ENCODE data around the gene HNRNPA3.
A peak's percentile ranks its signal among the peaks of the same experiment; 100 is the strongest.

HNRNPA3 gene

DNA sequence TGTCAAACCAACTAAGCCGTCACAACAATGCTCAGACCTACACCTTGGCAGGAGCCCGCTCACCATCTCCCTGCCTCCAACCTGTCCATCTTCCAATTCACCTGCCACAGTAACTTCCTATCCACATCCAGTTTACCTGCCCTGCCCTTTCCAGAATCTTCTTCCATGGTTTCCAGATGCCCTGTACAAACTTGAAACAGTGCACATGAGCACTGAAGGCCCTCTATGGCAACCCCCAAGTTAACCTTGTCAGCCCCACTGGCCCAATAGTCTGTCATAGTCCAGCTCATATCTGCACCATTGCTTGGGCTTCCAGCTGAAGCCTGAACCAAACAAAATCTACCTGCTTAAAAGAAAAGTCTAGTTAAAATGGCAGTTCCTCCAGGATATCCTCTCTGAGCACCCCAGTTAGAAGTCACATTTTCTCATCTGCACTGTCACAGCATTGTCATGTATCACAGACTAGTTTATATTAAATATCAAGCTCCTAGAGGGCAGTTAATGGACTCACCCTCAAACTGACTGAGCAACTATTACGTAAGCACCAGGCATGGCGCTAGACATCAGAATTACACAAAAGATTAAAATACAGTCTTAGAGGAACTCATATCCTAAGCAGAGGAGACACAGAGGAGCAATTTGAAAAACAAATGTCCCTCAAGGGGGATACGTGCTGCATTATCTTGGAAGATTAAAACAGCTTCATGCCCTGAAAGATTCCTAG, 40.4 kb downstream of the HNRNPA3 start:
- Histone ChIP-seq H3K27me3 (ENCODE audit: control insufficient read depth in 2 of 2, insufficient read depth in 2 of 2, low read length in 2 of 2) (no peaks in the 10 kb centered on the region), H3K9ac (ENCODE audit: low read depth in 1 of 2, low read length in 2 of 2) (no peak overlapping the region), H3K27ac (ENCODE audit: low read depth in 2 of 2, low read length in 2 of 2) (peak overlapping the region; percentile 42 to 49), H3K9me3 (ENCODE audit: control insufficient read depth in 2 of 2, low read length in 2 of 2) (no peaks in the 10 kb centered on the region), H3K4me3 (ENCODE audit: low read length in 2 of 2) (no peak overlapping the region), H3K4me1 (ENCODE audit: control insufficient read depth in 2 of 2, insufficient read depth in 2 of 2, low read length in 2 of 2) (peaks cover 47 to 58% of the 10 kb centered on the region in 2 donors), H3K36me3 (ENCODE audit: control insufficient read depth in 2 of 2, insufficient read depth in 2 of 2, low read length in 2 of 2) (no peaks in the 10 kb centered on the region)

DNA sequence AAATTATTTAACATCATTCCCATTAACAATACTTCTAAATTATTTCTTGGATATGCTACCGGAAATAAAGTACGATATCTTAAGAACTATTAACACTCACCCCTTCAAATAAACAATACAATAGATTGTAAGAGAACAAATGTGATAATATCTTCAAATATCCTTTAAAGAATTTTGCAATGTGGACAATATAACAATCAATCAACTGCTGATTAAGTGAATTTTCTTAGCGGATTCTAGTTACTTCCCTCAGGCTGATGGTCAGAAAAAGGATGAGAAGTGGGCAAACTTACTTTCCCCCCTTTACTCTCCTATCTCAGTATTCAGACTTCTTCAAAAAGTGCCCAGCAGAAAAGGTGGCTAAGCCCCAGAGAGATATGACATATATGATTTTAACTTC, 41.1 kb downstream of the HNRNPA3 start:
- no peaks in the 10 kb centered on the region for H3K27me3 ChIP-seq (ENCODE audit: control insufficient read depth in 2 of 2, insufficient read depth in 2 of 2, low read length in 2 of 2)
- H3K9me3 ChIP-seq (ENCODE audit: control insufficient read depth in 2 of 2, low read length in 2 of 2) = no peaks in the 10 kb centered on the region
- H3K4me1 ChIP-seq (ENCODE audit: control insufficient read depth in 2 of 2, insufficient read depth in 2 of 2, low read length in 2 of 2) = peaks cover 46 to 58% of the 10 kb centered on the region in 2 donors
- H3K27ac ChIP-seq (ENCODE audit: low read depth in 2 of 2, low read length in 2 of 2) = no peak overlapping the region
- no peak overlapping the region for H3K9ac ChIP-seq (ENCODE audit: low read depth in 1 of 2, low read length in 2 of 2)
- no peak overlapping the region for H3K4me3 ChIP-seq (ENCODE audit: low read length in 2 of 2)
- peaks cover 0 to 1% of the 10 kb centered on the region in 2 donors for H3K36me3 ChIP-seq (ENCODE audit: control insufficient read depth in 2 of 2, insufficient read depth in 2 of 2, low read length in 2 of 2)

DNA sequence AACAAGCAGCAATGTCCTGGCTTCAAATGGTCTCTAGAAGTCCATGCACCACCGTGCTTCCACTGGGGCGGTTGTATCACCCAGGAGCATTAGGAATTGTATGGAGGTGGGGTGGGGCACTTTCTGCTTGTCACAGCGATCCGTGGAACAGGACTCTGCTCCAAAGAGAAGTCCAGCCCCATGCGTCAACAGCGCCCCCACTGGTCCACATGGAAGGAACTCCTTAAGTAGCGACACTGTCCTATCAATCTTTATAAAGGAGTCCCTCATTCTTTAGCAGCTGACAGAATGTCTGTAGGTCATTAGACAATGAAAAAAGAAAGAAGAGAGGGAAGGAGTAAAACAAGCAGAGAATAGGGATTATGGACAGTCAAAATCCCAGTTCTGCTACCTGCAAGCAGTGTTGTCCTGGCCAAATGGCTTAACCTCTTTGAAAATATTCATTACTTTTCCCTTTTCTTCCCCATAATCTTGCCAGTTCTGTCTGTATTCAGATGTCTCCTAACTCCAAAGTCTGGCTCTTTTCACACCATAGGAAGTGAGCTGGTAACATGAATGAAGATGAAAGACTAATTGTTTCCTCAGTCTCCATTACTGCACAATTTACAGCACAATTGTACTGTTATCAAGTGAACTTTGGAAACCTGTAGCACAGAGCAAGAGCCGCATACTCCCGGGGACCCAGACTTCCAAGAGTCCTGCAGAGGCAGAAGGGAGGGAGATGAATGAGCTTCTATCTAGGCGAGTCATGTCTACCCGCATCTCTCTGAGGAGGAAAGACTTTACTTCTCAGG, 42.0 kb downstream of the HNRNPA3 start:
- peak overlapping the region; percentile 18 to 46 for H3K27ac ChIP-seq (ENCODE audit: low read depth in 2 of 2, low read length in 2 of 2)
- H3K36me3 ChIP-seq (ENCODE audit: control insufficient read depth in 2 of 2, insufficient read depth in 2 of 2, low read length in 2 of 2) = peaks cover 0 to 2% of the 10 kb centered on the region in 2 donors
- no peaks in the 10 kb centered on the region for H3K27me3 ChIP-seq (ENCODE audit: control insufficient read depth in 2 of 2, insufficient read depth in 2 of 2, low read length in 2 of 2)
- no peak overlapping the region for H3K9ac ChIP-seq (ENCODE audit: low read depth in 1 of 2, low read length in 2 of 2)
- peak overlapping the region in 1 of 2 donors; percentile 16 for H3K4me3 ChIP-seq (ENCODE audit: low read length in 2 of 2)
- no peaks in the 10 kb centered on the region for H3K9me3 ChIP-seq (ENCODE audit: control insufficient read depth in 2 of 2, low read length in 2 of 2)
- peaks cover 48 to 58% of the 10 kb centered on the region in 2 donors for H3K4me1 ChIP-seq (ENCODE audit: control insufficient read depth in 2 of 2, insufficient read depth in 2 of 2, low read length in 2 of 2)

DNA sequence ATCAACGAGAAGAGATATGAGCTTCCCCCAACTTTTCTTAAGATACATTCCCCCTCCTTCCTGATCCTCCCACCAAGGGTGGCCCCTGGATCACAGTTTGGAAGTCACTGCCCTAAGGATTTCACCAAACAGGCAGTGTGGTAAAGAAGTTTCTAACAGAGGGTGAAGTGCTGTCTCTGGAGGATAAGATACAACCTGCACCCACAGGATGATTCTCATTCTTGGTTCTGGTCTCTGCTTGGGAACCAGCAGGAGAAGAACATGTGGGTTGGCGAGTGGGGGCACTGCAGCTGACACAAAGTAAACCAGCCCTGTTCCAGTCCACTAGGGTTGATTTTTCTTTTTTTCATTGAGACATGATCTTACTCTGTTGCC, 42.6 kb downstream of the HNRNPA3 start:
- H3K4me1 ChIP-seq (ENCODE audit: control insufficient read depth in 2 of 2, insufficient read depth in 2 of 2, low read length in 2 of 2) = peaks cover 48 to 58% of the 10 kb centered on the region in 2 donors
- peak overlapping the region; percentile 18 to 46 for H3K27ac ChIP-seq (ENCODE audit: low read depth in 2 of 2, low read length in 2 of 2)
- no peaks in the 10 kb centered on the region for H3K27me3 ChIP-seq (ENCODE audit: control insufficient read depth in 2 of 2, insufficient read depth in 2 of 2, low read length in 2 of 2)
- no peak overlapping the region for H3K4me3 ChIP-seq (ENCODE audit: low read length in 2 of 2)
- H3K9me3 ChIP-seq (ENCODE audit: control insufficient read depth in 2 of 2, low read length in 2 of 2) = no peaks in the 10 kb centered on the region
- peaks cover 0 to 2% of the 10 kb centered on the region in 2 donors for H3K36me3 ChIP-seq (ENCODE audit: control insufficient read depth in 2 of 2, insufficient read depth in 2 of 2, low read length in 2 of 2)
- H3K9ac ChIP-seq (ENCODE audit: low read depth in 1 of 2, low read length in 2 of 2) = no peak overlapping the region

DNA sequence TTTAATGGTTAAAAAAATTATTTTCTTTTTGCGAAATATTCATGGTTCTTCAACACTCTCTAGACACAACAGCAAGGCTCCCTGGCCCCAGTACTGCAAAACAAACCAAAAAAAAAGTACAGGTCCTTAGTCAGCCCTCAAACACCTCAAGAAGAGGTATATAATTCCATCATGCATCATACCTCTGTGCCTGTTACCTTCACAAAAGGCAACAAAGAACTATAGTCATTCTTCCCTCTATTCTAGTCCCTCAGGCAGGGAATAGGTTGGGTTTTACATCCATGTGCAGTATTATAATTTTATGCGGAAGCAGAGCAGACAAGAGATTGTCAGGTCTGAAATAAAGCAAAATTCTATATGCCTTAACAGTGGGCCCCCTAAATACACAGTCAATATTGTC, 43.4 kb downstream of the HNRNPA3 start:
- no peak overlapping the region for H3K9ac ChIP-seq (ENCODE audit: low read depth in 1 of 2, low read length in 2 of 2)

DNA sequence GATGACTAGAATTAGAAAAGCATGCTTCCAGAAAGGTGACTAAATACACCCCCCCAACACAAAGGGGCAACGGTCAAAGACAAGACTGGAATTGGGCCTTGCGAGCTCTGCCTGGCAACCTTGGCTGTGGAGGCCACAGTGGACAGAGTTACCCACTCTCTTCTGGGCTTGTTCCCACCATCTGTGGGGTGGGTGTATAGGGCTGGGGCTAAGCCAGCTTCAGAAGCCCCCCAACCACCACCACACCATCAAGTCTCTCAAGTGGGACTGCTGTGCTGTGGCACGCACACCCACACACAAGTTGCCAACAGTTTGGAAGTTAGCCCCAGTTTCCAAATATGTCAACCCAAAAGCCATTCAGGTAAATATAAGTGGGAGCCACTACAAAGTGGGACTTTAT, 44.1 kb downstream of the HNRNPA3 start:
- Histone ChIP-seq H3K4me1 (ENCODE audit: control insufficient read depth in 2 of 2, insufficient read depth in 2 of 2, low read length in 2 of 2) (peaks cover 54 to 57% of the 10 kb centered on the region in 2 donors), H3K27me3 (ENCODE audit: control insufficient read depth in 2 of 2, insufficient read depth in 2 of 2, low read length in 2 of 2) (no peaks in the 10 kb centered on the region), H3K9me3 (ENCODE audit: control insufficient read depth in 2 of 2, low read length in 2 of 2) (no peaks in the 10 kb centered on the region), H3K4me3 (ENCODE audit: low read length in 2 of 2) (no peak overlapping the region), H3K36me3 (ENCODE audit: control insufficient read depth in 2 of 2, insufficient read depth in 2 of 2, low read length in 2 of 2) (peaks cover 0 to 2% of the 10 kb centered on the region in 2 donors), H3K9ac (ENCODE audit: low read depth in 1 of 2, low read length in 2 of 2) (no peak overlapping the region), H3K27ac (ENCODE audit: low read depth in 2 of 2, low read length in 2 of 2) (no peak overlapping the region)

More for the DNA sequence above, 43.4 kb downstream of the HNRNPA3 start:
- H3K36me3 ChIP-seq (ENCODE audit: control insufficient read depth in 2 of 2, insufficient read depth in 2 of 2, low read length in 2 of 2) = peaks cover 0 to 2% of the 10 kb centered on the region in 2 donors
- no peaks in the 10 kb centered on the region for H3K27me3 ChIP-seq (ENCODE audit: control insufficient read depth in 2 of 2, insufficient read depth in 2 of 2, low read length in 2 of 2)
- peak overlapping the region in 1 of 2 donors; percentile 7 for H3K4me3 ChIP-seq (ENCODE audit: low read length in 2 of 2)
- H3K9me3 ChIP-seq (ENCODE audit: control insufficient read depth in 2 of 2, low read length in 2 of 2) = no peaks in the 10 kb centered on the region
- no peak overlapping the region for H3K27ac ChIP-seq (ENCODE audit: low read depth in 2 of 2, low read length in 2 of 2)
- peaks cover 53 to 57% of the 10 kb centered on the region in 2 donors for H3K4me1 ChIP-seq (ENCODE audit: control insufficient read depth in 2 of 2, insufficient read depth in 2 of 2, low read length in 2 of 2)

DNA sequence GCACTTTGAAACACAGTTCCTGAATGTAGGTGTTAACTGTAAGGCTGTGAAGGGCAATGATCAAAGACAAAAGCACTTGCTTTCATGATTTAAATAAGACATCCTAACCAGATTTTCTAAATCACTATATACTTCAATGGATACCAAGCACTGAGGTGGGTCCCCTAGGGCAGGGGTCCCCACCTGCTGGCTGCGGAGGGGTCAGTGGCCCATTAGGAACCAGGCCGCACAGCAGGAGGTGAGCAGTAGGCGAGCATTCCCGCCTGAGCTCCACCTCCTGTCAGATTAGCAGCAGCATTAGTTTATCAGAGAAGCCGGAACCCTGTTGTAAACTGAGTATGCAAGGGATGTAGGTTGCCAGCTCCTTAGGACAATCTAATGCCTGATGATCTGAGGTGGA, 44.9 kb downstream of the HNRNPA3 start:
- Histone ChIP-seq H3K36me3 (ENCODE audit: control insufficient read depth in 2 of 2, insufficient read depth in 2 of 2, low read length in 2 of 2) (peaks cover 0 to 2% of the 10 kb centered on the region in 2 donors), H3K9ac (ENCODE audit: low read depth in 1 of 2, low read length in 2 of 2) (peak overlapping the region in 1 of 2 donors; percentile 9), H3K9me3 (ENCODE audit: control insufficient read depth in 2 of 2, low read length in 2 of 2) (no peaks in the 10 kb centered on the region), H3K4me1 (ENCODE audit: control insufficient read depth in 2 of 2, insufficient read depth in 2 of 2, low read length in 2 of 2) (peaks cover 54 to 58% of the 10 kb centered on the region in 2 donors), H3K27me3 (ENCODE audit: control insufficient read depth in 2 of 2, insufficient read depth in 2 of 2, low read length in 2 of 2) (no peaks in the 10 kb centered on the region), H3K4me3 (ENCODE audit: low read length in 2 of 2) (no peak overlapping the region), H3K27ac (ENCODE audit: low read depth in 2 of 2, low read length in 2 of 2) (no peak overlapping the region)

DNA sequence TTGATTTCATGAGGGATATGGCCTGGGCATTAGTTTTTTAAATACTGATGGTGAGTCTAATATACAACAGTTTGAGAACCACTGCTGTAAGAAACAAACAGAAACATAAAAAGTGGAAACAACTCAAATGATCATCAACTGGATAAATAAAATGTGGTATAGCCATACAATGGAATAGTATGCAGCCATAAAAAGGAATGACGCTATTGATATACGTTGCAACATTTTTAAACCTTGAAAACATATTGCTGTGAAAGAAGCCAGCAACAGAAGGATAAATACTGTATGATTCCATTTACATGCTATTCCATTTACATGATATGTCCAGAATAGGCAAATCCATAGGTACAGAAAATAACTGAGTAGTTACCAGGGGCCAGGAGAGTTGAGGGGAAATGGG, 45.5 kb downstream of the HNRNPA3 start:
- peaks cover 50 to 53% of the 10 kb centered on the region in 2 donors for H3K4me1 ChIP-seq (ENCODE audit: control insufficient read depth in 2 of 2, insufficient read depth in 2 of 2, low read length in 2 of 2)

DNA sequence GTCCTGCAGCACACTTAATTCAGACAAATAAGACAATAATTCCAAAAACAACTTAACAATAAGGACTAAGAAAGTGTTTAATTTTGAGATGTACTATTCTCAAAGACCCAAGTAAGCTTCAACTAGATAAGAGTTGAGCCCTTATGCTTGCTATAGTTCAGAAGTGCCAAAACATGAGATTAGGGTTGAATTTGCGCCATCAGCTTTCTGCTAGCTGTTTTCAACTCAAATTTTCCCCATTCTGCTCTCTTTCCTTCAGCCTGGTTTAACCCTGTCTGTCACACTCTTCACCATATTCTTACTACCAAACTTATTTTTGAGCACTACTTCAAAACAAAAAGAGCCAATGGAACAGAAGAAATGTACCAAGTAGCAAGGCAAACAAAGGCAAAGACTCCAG, 47.8 kb downstream of the HNRNPA3 start:
- Histone ChIP-seq H3K27ac (ENCODE audit: low read depth in 2 of 2, low read length in 2 of 2) (no peak overlapping the region), H3K4me3 (ENCODE audit: low read length in 2 of 2) (peak overlapping the region in 1 of 2 donors; percentile 43), H3K4me1 (ENCODE audit: control insufficient read depth in 2 of 2, insufficient read depth in 2 of 2, low read length in 2 of 2) (peaks cover 35% of the 10 kb centered on the region in 2 donors)

More for the DNA sequence above, 45.5 kb downstream of the HNRNPA3 start:
- Histone ChIP-seq H3K4me3 (ENCODE audit: low read length in 2 of 2) (no peak overlapping the region), H3K9me3 (ENCODE audit: control insufficient read depth in 2 of 2, low read length in 2 of 2) (no peaks in the 10 kb centered on the region), H3K9ac (ENCODE audit: low read depth in 1 of 2, low read length in 2 of 2) (no peak overlapping the region), H3K27ac (ENCODE audit: low read depth in 2 of 2, low read length in 2 of 2) (no peak overlapping the region), H3K36me3 (ENCODE audit: control insufficient read depth in 2 of 2, insufficient read depth in 2 of 2, low read length in 2 of 2) (peaks cover 0 to 2% of the 10 kb centered on the region in 2 donors), H3K27me3 (ENCODE audit: control insufficient read depth in 2 of 2, insufficient read depth in 2 of 2, low read length in 2 of 2) (no peaks in the 10 kb centered on the region)

More for the DNA sequence above, 47.8 kb downstream of the HNRNPA3 start:
- H3K27me3 ChIP-seq (ENCODE audit: control insufficient read depth in 2 of 2, insufficient read depth in 2 of 2, low read length in 2 of 2) = no peaks in the 10 kb centered on the region
- no peak overlapping the region for H3K9ac ChIP-seq (ENCODE audit: low read depth in 1 of 2, low read length in 2 of 2)
- H3K9me3 ChIP-seq (ENCODE audit: control insufficient read depth in 2 of 2, low read length in 2 of 2) = no peaks in the 10 kb centered on the region
- peaks cover 0 to 2% of the 10 kb centered on the region in 2 donors for H3K36me3 ChIP-seq (ENCODE audit: control insufficient read depth in 2 of 2, insufficient read depth in 2 of 2, low read length in 2 of 2)
